ENCODE results near the gene PRICKLE2. TPM values are rescaled to one million over a fixed set of nuclear protein-coding genes. Genes with fewer than 3 reads are reported as not detected.

PRICKLE2 gene
- total RNA-seq, 4 donors from 2014 or later, result 77.3 to 109 (median 96.7) TPM

GRCh38 chr3:64111083-64111482 lies 114.2 kb downstream of the PRICKLE2 start:
- H3K27ac ChIP-seq, result peak overlapping the region in 1 of 4 donors; percentile 35
- 90 to 92% methylated on average over 2 of the region's 2 CpGs for WGBS, 2 donors (ENCODE audit: low coverage in 1 of 2)
- no peaks in the 10 kb centered on the region for H3K9me3 ChIP-seq
- peaks cover 0 to 37% of the 10 kb centered on the region in 2 donors for H3K36me3 ChIP-seq
- H3K4me3 ChIP-seq, result no peak overlapping the region
- peaks cover 0 to 76% (median 0%) of the 10 kb centered on the region in 3 donors for H3K4me1 ChIP-seq
- TF ChIP-seq CTCF (IDR thresholded peaks at IDR 0.05), result no peak
- TF ChIP-seq POLR2AphosphoS5 (IDR thresholded peaks at IDR 0.05), result no peak
- TF ChIP-seq POLR2A (IDR thresholded peaks at IDR 0.05), result no peak
- TF ChIP-seq EP300 (IDR thresholded peaks at IDR 0.05), result no peak
- H3K27me3 ChIP-seq, result no peaks in the 10 kb centered on the region
- no peak for ATAC-seq

GRCh38 chr3:64110071-64110470 lies 115.2 kb downstream of the PRICKLE2 start:
- no peak for ATAC-seq
- Histone ChIP-seq H3K4me3 (no peak overlapping the region), H3K36me3 (peaks cover 0 to 36% of the 10 kb centered on the region in 2 donors), H3K4me1 (peaks cover 0 to 86% (median 0%) of the 10 kb centered on the region in 3 donors), H3K27ac (peak overlapping the region in 2 of 4 donors; percentile 14 to 35), H3K9me3 (no peaks in the 10 kb centered on the region), H3K27me3 (no peaks in the 10 kb centered on the region)
- no peak for TF ChIP-seq EP300 (IDR thresholded peaks at IDR 0.05)
- TF ChIP-seq POLR2A (IDR thresholded peaks at IDR 0.05), result no peak
- no peak for TF ChIP-seq POLR2AphosphoS5 (IDR thresholded peaks at IDR 0.05)
- TF ChIP-seq CTCF (IDR thresholded peaks at IDR 0.05), result no peak
- 44 to 71% methylated on average over 1 of the region's 1 CpG for WGBS, 2 donors (ENCODE audit: low coverage in 1 of 2)

DNA sequence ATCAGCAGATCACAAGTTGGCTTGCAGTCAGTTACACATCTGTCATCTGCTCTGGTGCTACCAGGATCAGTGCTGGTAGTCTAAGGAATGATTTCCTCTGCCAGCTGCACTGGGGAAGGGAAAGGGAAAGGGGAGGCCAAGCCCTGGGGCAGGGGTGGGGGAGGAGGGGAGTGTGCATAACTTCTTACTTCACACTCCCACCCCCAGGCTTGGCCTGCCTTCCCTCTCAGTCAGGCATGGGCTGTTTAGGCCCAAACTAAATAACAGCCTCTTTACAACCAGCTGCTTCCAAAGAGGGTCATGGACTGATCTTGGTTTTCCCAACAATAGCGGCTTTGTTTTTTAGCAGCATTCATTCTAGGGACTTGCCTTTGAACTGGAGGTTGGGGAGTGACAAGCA lies 115.8 kb downstream of the PRICKLE2 start:
- H3K36me3 ChIP-seq, result peaks cover 0 to 37% of the 10 kb centered on the region in 2 donors
- peaks cover 0 to 92% (median 4%) of the 10 kb centered on the region in 3 donors for H3K4me1 ChIP-seq
- H3K27me3 ChIP-seq, result no peaks in the 10 kb centered on the region
- ATAC-seq, result no peak
- H3K27ac ChIP-seq, result peak overlapping the region in 2 of 4 donors; percentile 35 to 41
- H3K9me3 ChIP-seq, result no peaks in the 10 kb centered on the region
- no peak overlapping the region for H3K4me3 ChIP-seq
- TF ChIP-seq EP300 (IDR thresholded peaks at IDR 0.05), result no peak
- TF ChIP-seq CTCF (IDR thresholded peaks at IDR 0.05), result no peak
- TF ChIP-seq POLR2A (IDR thresholded peaks at IDR 0.05), result no peak
- TF ChIP-seq POLR2AphosphoS5 (IDR thresholded peaks at IDR 0.05), result no peak
- 100% methylated on average over 1 of the region's 1 CpG; no CpG with 5 or more reads in 1 of the 2 donors for WGBS, 2 donors (ENCODE audit: low coverage in 1 of 2)

- WGBS, 2 donors (ENCODE audit: low coverage in 1 of 2), result no CpG with 5 or more reads among the region's 7 CpGs
- Histone ChIP-seq H3K4me1 (peaks cover 0 to 95% (median 4%) of the 10 kb centered on the region in 3 donors), H3K27ac (peak overlapping the region in 3 of 4 donors; percentile 28 to 41 (median 35)), H3K27me3 (no peaks in the 10 kb centered on the region), H3K36me3 (peaks cover 0 to 43% of the 10 kb centered on the region in 2 donors), H3K9me3 (no peaks in the 10 kb centered on the region), H3K4me3 (no peak overlapping the region)
- TF ChIP-seq CTCF (IDR thresholded peaks at IDR 0.05), result no peak
- no peak for TF ChIP-seq EP300 (IDR thresholded peaks at IDR 0.05)
- no peak for TF ChIP-seq POLR2AphosphoS5 (IDR thresholded peaks at IDR 0.05)
- TF ChIP-seq POLR2A (IDR thresholded peaks at IDR 0.05), result no peak
- ATAC-seq, result no peak
Measured at GRCh38 chr3:64108784-64109317, 116.4 kb downstream of the PRICKLE2 start.

- Histone ChIP-seq H3K4me1 (peaks cover 0 to 88% (median 4%) of the 10 kb centered on the region in 3 donors), H3K4me3 (no peak overlapping the region), H3K9me3 (no peaks in the 10 kb centered on the region), H3K36me3 (peaks cover 0 to 42% of the 10 kb centered on the region in 2 donors), H3K27me3 (no peaks in the 10 kb centered on the region), H3K27ac (peak overlapping the region in 1 of 4 donors; percentile 35)
- 78 to 85% methylated on average over 7 of the region's 9 CpGs for WGBS, 2 donors (ENCODE audit: low coverage in 1 of 2)
- TF ChIP-seq POLR2AphosphoS5 (IDR thresholded peaks at IDR 0.05), result no peak
- TF ChIP-seq CTCF (IDR thresholded peaks at IDR 0.05), result no peak
- TF ChIP-seq POLR2A (IDR thresholded peaks at IDR 0.05), result no peak
- no peak for TF ChIP-seq EP300 (IDR thresholded peaks at IDR 0.05)
- no peak for ATAC-seq
Measured at GRCh38 chr3:64108231-64108630, 117.0 kb downstream of the PRICKLE2 start.

Measured in gastroesophageal sphincter (tissue), 4 donors.